ENCODE measurements around the gene AFG1L. TPM values are rescaled to one million over a fixed set of nuclear protein-coding genes. Genes with fewer than 3 reads are reported as not detected.

The AFG1L gene
- total RNA-seq, 1 experiment from 2014 or later: 7.1 TPM

DNA sequence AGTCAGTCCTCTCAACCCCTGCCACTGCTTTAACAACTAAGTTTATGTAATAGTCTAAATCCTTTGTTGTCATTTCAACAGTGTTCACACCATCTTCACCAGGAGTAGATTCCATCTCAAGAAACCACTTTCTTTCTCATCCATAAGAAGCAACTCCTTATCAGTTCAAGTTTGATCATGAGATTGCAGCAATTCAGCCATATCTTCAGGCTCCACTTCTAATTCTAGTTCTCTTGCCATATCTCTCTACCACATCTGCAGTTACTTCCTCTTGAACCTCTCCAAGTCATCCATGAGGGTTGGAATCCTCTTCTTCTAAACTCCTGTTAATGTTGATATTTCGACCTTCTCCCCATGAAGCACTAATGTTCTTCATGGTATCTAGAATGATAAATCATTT lies 208.0 kb downstream of the AFG1L start:
- CTCF ChIA-PET: no interaction called here

DNA sequence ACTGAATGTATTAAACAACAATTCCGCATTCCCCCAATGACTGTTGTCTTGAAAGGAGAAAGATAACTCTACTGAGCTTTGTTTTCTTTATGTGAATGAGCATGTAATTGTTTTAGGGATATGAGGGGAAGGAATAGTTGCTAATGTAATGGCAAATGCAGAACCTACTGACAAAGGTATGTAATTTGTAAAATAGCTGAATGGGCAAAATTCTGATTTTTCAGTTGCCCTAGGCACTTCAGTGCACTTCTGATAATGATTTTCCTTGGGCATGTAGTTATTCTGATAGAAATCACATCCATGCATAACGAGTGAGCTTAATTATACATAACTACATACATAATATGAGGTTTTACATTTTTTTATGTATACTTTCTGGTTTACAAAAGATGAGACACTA lies 212.5 kb downstream of the AFG1L start:
- H3K27me3 Mint-ChIP-seq (ENCODE audit: unreplicated experiment): no peaks in the 10 kb centered on the region
- intact Hi-C loops (cut with micrococcal nuclease; ENCODE audit: unreplicated experiment): no loop called here
- no peak for DNase-seq
- no peaks in the 10 kb centered on the region for H3K4me1 Mint-ChIP-seq (ENCODE audit: low read depth, unreplicated experiment)
- peaks cover 1% of the 10 kb centered on the region for H3K9me3 Mint-ChIP-seq (ENCODE audit: low read depth, unreplicated experiment)
- BruUV-seq (replicated peaks): no TSS peak
- no peak overlapping the region for H3K4me3 Mint-ChIP-seq (ENCODE audit: low read depth, unreplicated experiment)
- H3K27ac Mint-ChIP-seq (ENCODE audit: unreplicated experiment): no peak overlapping the region
- CTCF ChIA-PET: interaction anchor here (0.6 kb wide), 1 partner anchor 423 kb away, joined by 5 read pairs; no protein-coding TSS in a partner anchor
- TF ChIP-seq, protein P1, sequence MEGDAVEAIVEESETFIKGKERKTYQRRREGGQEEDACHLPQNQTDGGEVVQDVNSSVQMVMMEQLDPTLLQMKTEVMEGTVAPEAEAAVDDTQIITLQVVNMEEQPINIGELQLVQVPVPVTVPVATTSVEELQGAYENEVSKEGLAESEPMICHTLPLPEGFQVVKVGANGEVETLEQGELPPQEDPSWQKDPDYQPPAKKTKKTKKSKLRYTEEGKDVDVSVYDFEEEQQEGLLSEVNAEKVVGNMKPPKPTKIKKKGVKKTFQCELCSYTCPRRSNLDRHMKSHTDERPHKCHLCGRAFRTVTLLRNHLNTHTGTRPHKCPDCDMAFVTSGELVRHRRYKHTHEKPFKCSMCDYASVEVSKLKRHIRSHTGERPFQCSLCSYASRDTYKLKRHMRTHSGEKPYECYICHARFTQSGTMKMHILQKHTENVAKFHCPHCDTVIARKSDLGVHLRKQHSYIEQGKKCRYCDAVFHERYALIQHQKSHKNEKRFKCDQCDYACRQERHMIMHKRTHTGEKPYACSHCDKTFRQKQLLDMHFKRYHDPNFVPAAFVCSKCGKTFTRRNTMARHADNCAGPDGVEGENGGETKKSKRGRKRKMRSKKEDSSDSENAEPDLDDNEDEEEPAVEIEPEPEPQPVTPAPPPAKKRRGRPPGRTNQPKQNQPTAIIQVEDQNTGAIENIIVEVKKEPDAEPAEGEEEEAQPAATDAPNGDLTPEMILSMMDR (IDR thresholded peaks at IDR 0.05; ENCODE audit: unreplicated experiment): no peak
- H3K36me3 Mint-ChIP-seq (ENCODE audit: insufficient read depth, unreplicated experiment): no peaks in the 10 kb centered on the region

More for the DNA sequence above, 208.0 kb downstream of the AFG1L start:
- Mint-ChIP-seq H3K27me3 (ENCODE audit: unreplicated experiment) (no peaks in the 10 kb centered on the region), H3K9me3 (ENCODE audit: low read depth, unreplicated experiment) (no peaks in the 10 kb centered on the region), H3K4me3 (ENCODE audit: low read depth, unreplicated experiment) (no peak overlapping the region), H3K4me1 (ENCODE audit: low read depth, unreplicated experiment) (no peaks in the 10 kb centered on the region), H3K27ac (ENCODE audit: unreplicated experiment) (no peak overlapping the region), H3K36me3 (ENCODE audit: insufficient read depth, unreplicated experiment) (no peaks in the 10 kb centered on the region)
- intact Hi-C loops (cut with micrococcal nuclease; ENCODE audit: unreplicated experiment): no loop called here
- BruUV-seq (replicated peaks): no TSS peak
- TF ChIP-seq, protein P1 (IDR thresholded peaks at IDR 0.05; ENCODE audit: unreplicated experiment): no peak
- DNase-seq: no peak

DNA sequence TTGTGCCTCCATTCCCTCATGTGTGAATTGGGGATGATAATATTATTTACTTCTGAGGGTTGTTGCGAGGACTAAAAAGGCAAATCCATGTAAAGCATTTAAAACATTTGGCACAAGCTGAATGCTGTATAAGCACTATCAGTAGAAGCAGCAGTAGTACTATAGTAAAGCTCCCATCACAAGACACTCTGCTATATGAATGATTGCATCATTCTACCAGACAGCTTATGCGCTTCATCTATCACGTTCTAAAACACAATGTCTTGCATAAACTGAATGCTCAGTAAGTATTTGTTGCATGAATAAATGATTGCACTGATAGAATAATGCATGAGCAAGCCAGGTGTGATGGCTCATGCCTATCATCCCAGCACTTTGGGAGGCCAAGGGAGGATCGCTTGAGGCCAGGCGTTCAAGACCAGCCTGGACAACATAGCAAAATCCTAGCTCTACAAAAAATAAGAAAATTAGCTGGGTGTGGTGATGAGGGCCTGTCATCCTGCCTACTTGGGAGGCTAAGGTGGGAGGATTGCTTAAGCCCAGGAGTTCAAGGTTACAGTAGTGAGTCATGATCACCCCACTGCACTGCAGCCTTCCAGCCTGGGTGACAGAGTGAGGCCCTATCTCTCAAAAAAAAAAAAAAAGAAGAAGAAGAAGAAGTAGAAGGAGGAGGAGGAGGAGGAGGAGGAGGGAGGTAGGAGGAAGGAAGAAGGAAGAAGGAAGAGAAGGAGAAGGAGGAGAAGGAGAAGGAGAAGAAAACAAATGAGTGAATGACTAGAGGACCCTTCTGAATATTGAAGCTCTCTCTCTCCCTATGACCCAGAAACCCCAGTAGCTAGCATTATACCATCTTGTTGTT lies 215.8 kb downstream of the AFG1L start:
- no TSS peak for BruUV-seq (replicated peaks)
- H3K9me3 Mint-ChIP-seq (ENCODE audit: low read depth, unreplicated experiment): peaks cover 2% of the 10 kb centered on the region
- no peak overlapping the region for H3K4me3 Mint-ChIP-seq (ENCODE audit: low read depth, unreplicated experiment)
- no peaks in the 10 kb centered on the region for H3K27me3 Mint-ChIP-seq (ENCODE audit: unreplicated experiment)
- intact Hi-C loops (cut with micrococcal nuclease; ENCODE audit: unreplicated experiment): no loop called here
- no peak overlapping the region for H3K27ac Mint-ChIP-seq (ENCODE audit: unreplicated experiment)
- DNase-seq: no peak
- no peaks in the 10 kb centered on the region for H3K4me1 Mint-ChIP-seq (ENCODE audit: low read depth, unreplicated experiment)
- H3K36me3 Mint-ChIP-seq (ENCODE audit: insufficient read depth, unreplicated experiment): no peaks in the 10 kb centered on the region
- CTCF ChIA-PET: no interaction called here
- TF ChIP-seq, protein P1 (IDR thresholded peaks at IDR 0.05; ENCODE audit: unreplicated experiment): no peak

DNA sequence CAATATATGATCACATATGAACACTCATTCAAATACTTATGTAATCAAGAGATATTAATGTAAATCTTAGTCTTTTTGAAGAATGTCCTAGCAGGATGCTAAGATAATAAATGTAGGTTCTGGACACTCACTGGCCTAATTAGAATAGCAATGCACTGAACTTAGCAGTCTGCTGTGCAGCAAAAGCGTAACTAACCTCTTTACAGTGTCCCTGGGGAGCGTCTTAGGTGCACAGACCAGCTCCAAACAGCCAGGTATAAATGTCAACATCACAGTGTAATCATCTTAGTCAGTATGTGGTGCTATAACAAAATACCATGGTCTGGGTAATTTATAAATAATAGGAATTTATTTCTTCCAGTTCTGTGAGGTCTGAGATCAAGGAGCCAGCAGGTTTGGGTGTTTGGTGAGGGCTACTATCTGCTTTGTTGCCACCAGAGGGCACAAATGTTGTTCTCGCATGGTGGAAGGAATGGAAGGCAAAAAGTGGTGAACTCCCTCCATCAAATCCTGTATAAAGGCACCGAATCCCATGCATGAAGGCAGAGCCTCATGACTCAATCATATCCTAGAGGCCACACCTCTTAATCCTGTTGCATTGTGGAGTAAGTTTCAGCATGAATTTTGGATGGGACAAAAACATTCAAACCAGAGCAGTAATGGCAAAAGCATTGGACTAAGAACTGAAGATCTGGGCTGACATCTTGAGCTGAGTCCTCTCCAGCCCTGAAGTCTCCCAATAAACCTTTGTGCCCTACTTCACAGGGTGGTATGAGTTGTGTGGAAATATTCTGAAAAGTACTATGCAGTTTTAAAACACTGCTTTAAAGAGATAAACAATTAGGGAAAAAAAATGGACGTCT lies 224.1 kb downstream of the AFG1L start:
- H3K9me3 Mint-ChIP-seq (ENCODE audit: low read depth, unreplicated experiment): no peaks in the 10 kb centered on the region
- no peaks in the 10 kb centered on the region for H3K4me1 Mint-ChIP-seq (ENCODE audit: low read depth, unreplicated experiment)
- TF ChIP-seq, protein P1 (IDR thresholded peaks at IDR 0.05; ENCODE audit: unreplicated experiment): peak; percentile 32
- CTCF ChIA-PET: interaction anchor here (0.6 kb wide), 1 partner anchor 473 kb away, joined by 4 read pairs; no protein-coding TSS in a partner anchor
- intact Hi-C loops (cut with micrococcal nuclease; ENCODE audit: unreplicated experiment): no loop called here
- DNase-seq: peak; percentile 28
- no peaks in the 10 kb centered on the region for H3K27me3 Mint-ChIP-seq (ENCODE audit: unreplicated experiment)
- H3K36me3 Mint-ChIP-seq (ENCODE audit: insufficient read depth, unreplicated experiment): no peaks in the 10 kb centered on the region
- H3K27ac Mint-ChIP-seq (ENCODE audit: unreplicated experiment): no peak overlapping the region
- no TSS peak for BruUV-seq (replicated peaks)
- no peak overlapping the region for H3K4me3 Mint-ChIP-seq (ENCODE audit: low read depth, unreplicated experiment)

Measured in Calu3 (cell line).